ENCODE results near the gene C1orf105. TPM values are rescaled to one million over a fixed set of nuclear protein-coding genes. Genes with fewer than 3 reads are reported as not detected.

C1orf105 gene
- polyA plus RNA-seq, 1 of the 3 experiments (the other 2 are of a cell fraction): not detected

DNA sequence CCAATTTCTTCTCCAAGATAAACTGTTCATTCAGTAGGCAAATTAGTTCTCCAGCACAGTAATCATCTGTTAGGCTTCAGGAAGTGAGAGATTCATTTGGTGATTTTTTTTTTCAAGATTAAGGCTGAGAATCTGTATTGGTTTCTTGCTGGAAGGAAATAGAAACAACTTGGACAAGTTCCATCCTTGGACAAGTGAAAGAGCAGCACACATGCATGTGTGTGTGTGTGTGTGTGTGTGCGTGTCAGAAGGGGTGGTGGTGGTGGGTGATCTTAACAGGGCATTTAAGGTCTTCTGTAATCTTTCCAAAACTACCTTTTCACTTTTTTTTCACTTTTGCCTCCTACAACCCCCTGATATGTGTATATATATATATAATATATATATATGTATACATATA lies 96.6 kb downstream of the C1orf105 start:
- no peak overlapping the region for H3K4me3 ChIP-seq (ENCODE audit: low read depth in 2 of 2, low read length in 1 of 2)
- H3K9me2 ChIP-seq: no peaks in the 10 kb centered on the region; the same call in 1 of the 2 replicates
- H2AFZ ChIP-seq (ENCODE audit: low read depth): no peak overlapping the region
- TF ChIP-seq FOXM1 (IDR thresholded peaks at IDR 0.05; ENCODE audit: low read depth) (no peak), GABPA (IDR thresholded peaks at IDR 0.05; ENCODE audit: low read depth) (no peak), RXRA (IDR thresholded peaks at IDR 0.05; ENCODE audit: borderline replicate concordance, low read depth) (no peak), MEF2A (IDR thresholded peaks at IDR 0.05; ENCODE audit: borderline replicate concordance, low read depth) (no peak), FOXJ3 (CRISPR knock-in tag; IDR thresholded peaks at IDR 0.05) (no peak), EP300 (IDR thresholded peaks at IDR 0.05; ENCODE audit: borderline replicate concordance in 1 of 2, low read depth in 1 of 2, low read length in 1 of 2) (no peak), TCF12 (IDR thresholded peaks at IDR 0.05) (no peak), NRF1 (IDR thresholded peaks at IDR 0.05; ENCODE audit: low read depth, low read length) (no peak), RCOR1 (IDR thresholded peaks at IDR 0.05; ENCODE audit: low read length) (no peak), JUND (IDR thresholded peaks at IDR 0.05) (no peak)
- TF ChIP-seq, protein P1, sequence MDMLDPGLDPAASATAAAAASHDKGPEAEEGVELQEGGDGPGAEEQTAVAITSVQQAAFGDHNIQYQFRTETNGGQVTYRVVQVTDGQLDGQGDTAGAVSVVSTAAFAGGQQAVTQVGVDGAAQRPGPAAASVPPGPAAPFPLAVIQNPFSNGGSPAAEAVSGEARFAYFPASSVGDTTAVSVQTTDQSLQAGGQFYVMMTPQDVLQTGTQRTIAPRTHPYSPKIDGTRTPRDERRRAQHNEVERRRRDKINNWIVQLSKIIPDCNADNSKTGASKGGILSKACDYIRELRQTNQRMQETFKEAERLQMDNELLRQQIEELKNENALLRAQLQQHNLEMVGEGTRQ (IDR thresholded peaks at IDR 0.05; ENCODE audit: borderline replicate concordance, low read depth, low read length): no peak
- TF ChIP-seq, protein P2, sequence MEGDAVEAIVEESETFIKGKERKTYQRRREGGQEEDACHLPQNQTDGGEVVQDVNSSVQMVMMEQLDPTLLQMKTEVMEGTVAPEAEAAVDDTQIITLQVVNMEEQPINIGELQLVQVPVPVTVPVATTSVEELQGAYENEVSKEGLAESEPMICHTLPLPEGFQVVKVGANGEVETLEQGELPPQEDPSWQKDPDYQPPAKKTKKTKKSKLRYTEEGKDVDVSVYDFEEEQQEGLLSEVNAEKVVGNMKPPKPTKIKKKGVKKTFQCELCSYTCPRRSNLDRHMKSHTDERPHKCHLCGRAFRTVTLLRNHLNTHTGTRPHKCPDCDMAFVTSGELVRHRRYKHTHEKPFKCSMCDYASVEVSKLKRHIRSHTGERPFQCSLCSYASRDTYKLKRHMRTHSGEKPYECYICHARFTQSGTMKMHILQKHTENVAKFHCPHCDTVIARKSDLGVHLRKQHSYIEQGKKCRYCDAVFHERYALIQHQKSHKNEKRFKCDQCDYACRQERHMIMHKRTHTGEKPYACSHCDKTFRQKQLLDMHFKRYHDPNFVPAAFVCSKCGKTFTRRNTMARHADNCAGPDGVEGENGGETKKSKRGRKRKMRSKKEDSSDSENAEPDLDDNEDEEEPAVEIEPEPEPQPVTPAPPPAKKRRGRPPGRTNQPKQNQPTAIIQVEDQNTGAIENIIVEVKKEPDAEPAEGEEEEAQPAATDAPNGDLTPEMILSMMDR (IDR thresholded peaks at IDR 0.05): no peak
- TF ChIP-seq, protein P3, sequence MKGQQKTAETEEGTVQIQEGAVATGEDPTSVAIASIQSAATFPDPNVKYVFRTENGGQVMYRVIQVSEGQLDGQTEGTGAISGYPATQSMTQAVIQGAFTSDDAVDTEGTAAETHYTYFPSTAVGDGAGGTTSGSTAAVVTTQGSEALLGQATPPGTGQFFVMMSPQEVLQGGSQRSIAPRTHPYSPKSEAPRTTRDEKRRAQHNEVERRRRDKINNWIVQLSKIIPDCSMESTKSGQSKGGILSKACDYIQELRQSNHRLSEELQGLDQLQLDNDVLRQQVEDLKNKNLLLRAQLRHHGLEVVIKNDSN (IDR thresholded peaks at IDR 0.05; ENCODE audit: borderline replicate concordance, low read depth): no peak
- POLR2A ChIA-PET: no interaction called here
- 47% methylated on average over 1 of the region's 1 CpG for WGBS (ENCODE audit: low lambda C conversion rate)
- H4K20me1 ChIP-seq (ENCODE audit: insufficient read depth): no peaks in the 10 kb centered on the region
- no peaks in the 10 kb centered on the region for H3K4me1 ChIP-seq (ENCODE audit: control insufficient read depth in 1 of 2, insufficient read depth in 2 of 2, low read depth in 1 of 2, low read length in 1 of 2)
- no peak overlapping the region for H3K9ac ChIP-seq
- CTCF ChIA-PET: no interaction called here
- H3K27ac ChIP-seq (ENCODE audit: low read depth in 2 of 2, low read length in 1 of 2): no peak overlapping the region
- no peaks in the 10 kb centered on the region for H3K9me3 ChIP-seq
- no peak overlapping the region for H3K4me2 ChIP-seq
- peaks cover 5% of the 10 kb centered on the region for H3F3A ChIP-seq (replicated peaks; ENCODE audit: insufficient read depth)
- peaks cover 0 to 3% of the 10 kb centered on the region in 2 experiments for H3K36me3 ChIP-seq (replicated peaks in 1 of 2; ENCODE audit: control insufficient read depth in 1 of 2, insufficient read depth in 2 of 2, low read length in 1 of 2)
- DNase-seq: no peak
- H3K27me3 ChIP-seq (ENCODE audit: insufficient read depth): no peaks in the 10 kb centered on the region; the same call in 1 of the 2 replicates
- no peaks in the 10 kb centered on the region; the same call in 1 of the 2 replicates for H3K79me2 ChIP-seq (ENCODE audit: insufficient read depth)

DNA sequence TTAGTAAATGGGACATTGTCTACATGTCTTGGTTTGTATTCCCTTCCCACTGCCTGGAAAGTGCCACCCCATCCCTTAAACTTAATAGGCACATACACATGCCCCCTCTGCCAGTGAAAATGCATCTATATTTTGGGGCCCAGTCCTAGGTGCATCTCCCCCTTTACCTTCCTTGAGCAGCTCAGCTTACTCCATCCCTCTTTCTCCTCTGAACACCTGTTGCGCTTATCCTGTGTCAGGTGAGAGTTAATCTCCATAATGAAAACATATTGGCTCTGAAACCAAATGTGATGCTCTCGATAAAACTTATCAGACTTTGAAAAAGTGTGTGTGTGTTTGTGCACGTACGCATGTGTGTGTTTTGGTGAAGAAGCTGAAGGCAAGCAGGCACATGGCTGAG lies 97.1 kb downstream of the C1orf105 start:
- POLR2A ChIA-PET: no interaction called here

More for the DNA sequence above, 97.1 kb downstream of the C1orf105 start:
- H3K4me2 ChIP-seq: no peak overlapping the region
- H3K9me2 ChIP-seq: no peaks in the 10 kb centered on the region; the same call in 1 of the 2 replicates
- no peak for TF ChIP-seq MEF2A (IDR thresholded peaks at IDR 0.05; ENCODE audit: borderline replicate concordance, low read depth)
- TF ChIP-seq, protein P4, sequence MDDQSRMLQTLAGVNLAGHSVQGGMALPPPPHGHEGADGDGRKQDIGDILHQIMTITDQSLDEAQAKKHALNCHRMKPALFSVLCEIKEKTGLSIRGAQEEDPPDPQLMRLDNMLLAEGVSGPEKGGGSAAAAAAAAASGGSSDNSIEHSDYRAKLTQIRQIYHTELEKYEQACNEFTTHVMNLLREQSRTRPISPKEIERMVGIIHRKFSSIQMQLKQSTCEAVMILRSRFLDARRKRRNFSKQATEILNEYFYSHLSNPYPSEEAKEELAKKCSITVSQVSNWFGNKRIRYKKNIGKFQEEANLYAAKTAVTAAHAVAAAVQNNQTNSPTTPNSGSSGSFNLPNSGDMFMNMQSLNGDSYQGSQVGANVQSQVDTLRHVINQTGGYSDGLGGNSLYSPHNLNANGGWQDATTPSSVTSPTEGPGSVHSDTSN (IDR thresholded peaks at IDR 0.05): no peak
- TF ChIP-seq, protein P5, sequence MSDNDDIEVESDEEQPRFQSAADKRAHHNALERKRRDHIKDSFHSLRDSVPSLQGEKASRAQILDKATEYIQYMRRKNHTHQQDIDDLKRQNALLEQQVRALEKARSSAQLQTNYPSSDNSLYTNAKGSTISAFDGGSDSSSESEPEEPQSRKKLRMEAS (IDR thresholded peaks at IDR 0.05; ENCODE audit: low read depth): no peak
- no peak overlapping the region for H2AFZ ChIP-seq (ENCODE audit: low read depth)
- 87% methylated on average over 4 of the region's 4 CpGs for WGBS (ENCODE audit: low lambda C conversion rate)
- no peaks in the 10 kb centered on the region for H3K36me3 ChIP-seq (replicated peaks in 1 of 2; ENCODE audit: control insufficient read depth in 1 of 2, insufficient read depth in 2 of 2, low read length in 1 of 2)
- H3F3A ChIP-seq (replicated peaks; ENCODE audit: insufficient read depth): peaks cover under 1% of the 10 kb centered on the region
- H3K79me2 ChIP-seq (ENCODE audit: insufficient read depth): no peaks in the 10 kb centered on the region; the same call in 1 of the 2 replicates
- no peak for DNase-seq
- no peak overlapping the region for H3K4me3 ChIP-seq (ENCODE audit: low read depth in 2 of 2, low read length in 1 of 2)
- H4K20me1 ChIP-seq (ENCODE audit: insufficient read depth): no peaks in the 10 kb centered on the region
- H3K27ac ChIP-seq (ENCODE audit: low read depth in 2 of 2, low read length in 1 of 2): no peak overlapping the region
- H3K27me3 ChIP-seq (ENCODE audit: insufficient read depth): no peaks in the 10 kb centered on the region
- CTCF ChIA-PET: no interaction called here
- no peaks in the 10 kb centered on the region for H3K9me3 ChIP-seq
- H3K9ac ChIP-seq: no peak overlapping the region
- no peaks in the 10 kb centered on the region for H3K4me1 ChIP-seq (ENCODE audit: control insufficient read depth in 1 of 2, insufficient read depth in 2 of 2, low read depth in 1 of 2, low read length in 1 of 2)

Measured in SK-N-SH (cell line).